Neural cell (in vitro differentiated cells): Measurements from ENCODE around the gene MBTPS2. TPM values are rescaled to one million over a fixed set of nuclear protein-coding genes. Genes with fewer than 3 reads are reported as not detected.

ENCODE experiments used
- H2AFZ ChIP-seq: fragments of 200-600, 300-800 bp; sonication (generic), shearing (Covaris generic); 2 replicates; pipeline ENCODE4 v1.6.0; 2014; ENCODE audit warnings: low read depth, mild to moderate bottlenecking, antibody characterized with exemption, low read length, moderate library complexity
- H3F3A ChIP-seq: fragments of 200-600 bp; shearing (Covaris generic); 2 replicates; pipeline ENCODE4 v1.6.1; 2016; ENCODE audit warnings: mild to moderate bottlenecking, moderate library complexity, mixed read lengths, antibody characterized with exemption, low read length; ENCODE audit not compliant: insufficient read depth, poor library complexity, severe bottlenecking
- H3K27ac ChIP-seq: fragments of 200-600, 300-800 bp; sonication (generic), shearing (Covaris generic); 2 replicates; pipeline ENCODE4 v1.5.1; 2014; ENCODE audit warnings: mild to moderate bottlenecking, low read length, moderate library complexity
- H3K27me3 ChIP-seq: fragments of 300-800, 200-600 bp; sonication (generic), shearing (Covaris generic); 2 replicates; pipeline ENCODE4 v1.6.0; 2014; ENCODE audit warnings: mild to moderate bottlenecking, low read depth, low read length, moderate library complexity; ENCODE audit not compliant: insufficient read depth
- H3K36me3 ChIP-seq: fragments of 300-800, 200-600 bp; sonication (generic), shearing (Covaris generic); 2 replicates; pipeline ENCODE4 v1.5.1; 2014; ENCODE audit warnings: mild to moderate bottlenecking, antibody characterized with exemption, low read length, moderate library complexity; ENCODE audit not compliant: insufficient read depth
- H3K4me2 ChIP-seq: fragments of 300-800, 200-600 bp; sonication (generic), shearing (Covaris generic); 2 replicates; pipeline ENCODE4 v1.6.0; 2014; ENCODE audit warnings: mild to moderate bottlenecking, low read length
- H3K4me3 ChIP-seq: fragments of 300-800, 200-600 bp; sonication (generic), shearing (Covaris generic); 2 replicates; pipeline ENCODE4 v1.5.1; 2014; ENCODE audit warnings: mild to moderate bottlenecking, low read length, moderate library complexity
- H3K79me2 ChIP-seq: fragments of 200-600 bp; shearing (Covaris generic); replicated peaks from 2 replicates; pipeline ENCODE4 v1.6.0; 2014; ENCODE audit warnings: mild to moderate bottlenecking, low read length, moderate library complexity; ENCODE audit not compliant: insufficient read depth
- H3K9ac ChIP-seq: fragments of 300-800, 200-600 bp; sonication (generic), shearing (Covaris generic); 2 replicates; pipeline ENCODE4 v1.6.1; 2016; ENCODE audit warnings: mild to moderate bottlenecking, low read length, mixed read lengths
- H3K9me2 ChIP-seq: fragments of 200-600 bp; shearing (Covaris generic); 2 replicates; pipeline ENCODE4 v1.6.1; 2016; ENCODE audit warnings: mild to moderate bottlenecking, low read length, mixed read lengths; ENCODE audit not compliant: insufficient read depth
- H3K9me3 ChIP-seq: fragments of 200-600, 300-800 bp; sonication (generic), shearing (Covaris generic); 2 replicates; pipeline ENCODE4 v1.6.1; 2016; ENCODE audit warnings: mild to moderate bottlenecking, mixed run types, low read length, moderate library complexity, mixed read lengths
- H4K20me1 ChIP-seq: fragments of 200-600 bp; shearing (Covaris generic); 2 replicates; pipeline ENCODE4 v1.6.1; 2016; ENCODE audit warnings: mild to moderate bottlenecking, mixed run types; ENCODE audit not compliant: insufficient read depth
- CTCF ChIP-seq: fragments of 450-650 bp; IDR thresholded peaks from 2 replicates; pipeline ENCODE4 v1.5.1; 2014; ENCODE audit warnings: antibody characterized with exemption, mild to moderate bottlenecking, moderate library complexity; ENCODE audit not compliant: poor library complexity, severe bottlenecking
- EP300 ChIP-seq: fragments of 450-650 bp; conservative IDR thresholded peaks from 2 replicates; pipeline ENCODE4 v1.6.1; 2014; ENCODE audit warnings: antibody characterized with exemption, mild to moderate bottlenecking, moderate library complexity; ENCODE audit not compliant: poor library complexity, severe bottlenecking
- EZH2 ChIP-seq: fragments of 200-600, 300-800 bp; shearing (Covaris generic), sonication (generic); IDR thresholded peaks from 2 replicates; pipeline ENCODE4 v1.6.1; 2014; ENCODE audit warnings: antibody characterized with exemption, low read length, borderline replicate concordance, mild to moderate bottlenecking; ENCODE audit not compliant: insufficient read depth, poor library complexity, severe bottlenecking
- MXI1 ChIP-seq: fragments of 450-650 bp; conservative IDR thresholded peaks from 2 replicates; pipeline ENCODE4 v1.6.1; 2014; ENCODE audit warnings: antibody characterized with exemption, mild to moderate bottlenecking; ENCODE audit not compliant: poor library complexity, severe bottlenecking
- POLR2AphosphoS5 ChIP-seq: IDR thresholded peaks from 2 replicates; pipeline ENCODE4 v1.6.1; 2012
- RAD21 ChIP-seq: fragments of 450-650 bp; conservative IDR thresholded peaks from 2 replicates; pipeline ENCODE4 v1.6.1; 2014; ENCODE audit warnings: antibody characterized with exemption, mild to moderate bottlenecking, moderate library complexity
- REST ChIP-seq: IDR thresholded peaks from 2 replicates; pipeline ENCODE4 v1.6.1; 2012; ENCODE audit warnings: borderline replicate concordance
- SMC3 ChIP-seq: fragments of 450-650 bp; conservative IDR thresholded peaks from 2 replicates; pipeline ENCODE4 v1.6.1; 2014; ENCODE audit warnings: antibody characterized with exemption, mild to moderate bottlenecking, moderate library complexity; ENCODE audit not compliant: poor library complexity
- TAF1 ChIP-seq: IDR thresholded peaks from 2 replicates; pipeline ENCODE4 v1.6.1; 2012; ENCODE audit warnings: low read depth
- polyA plus RNA-seq: library from polyadenylated mRNA; depleted of rRNA; stranded (reverse); fragments of >200 nt; gene quantifications from 2 replicates; pipeline ENCODE4 v1.2.3, GENCODE V29; 2014

The MBTPS2 gene
- polyA plus RNA-seq, 1 donor from 2014 or later, result 11.1 TPM

- H4K20me1 ChIP-seq, result no peaks in the 10 kb centered on the region
- H3K27me3 ChIP-seq, result no peaks in the 10 kb centered on the region
- H3F3A ChIP-seq, result no peaks in the 10 kb centered on the region
- no peaks in the 10 kb centered on the region for H3K36me3 ChIP-seq
- no peaks in the 10 kb centered on the region for H3K9me3 ChIP-seq
- H3K9me2 ChIP-seq, result no peaks in the 10 kb centered on the region
- H3K27ac ChIP-seq, result no peak overlapping the region
- H3K4me2 ChIP-seq, result no peak overlapping the region
- no peak overlapping the region for H3K9ac ChIP-seq
- no peak overlapping the region for H3K4me3 ChIP-seq
- no peak overlapping the region for H2AFZ ChIP-seq
- no peaks in the 10 kb centered on the region for H3K79me2 ChIP-seq
- TF ChIP-seq EP300 (no peak), MXI1 (no peak), POLR2AphosphoS5 (no peak), RAD21 (no peak), EZH2 (no peak), SMC3 (no peak), TAF1 (no peak), REST (no peak), CTCF (no peak)
These were observed 46.2 kb downstream of the MBTPS2 start for GRCh38 chrX:21885568-21885967.

GRCh38 chrX:21905313-21905712 is 65.9 kb downstream of the MBTPS2 start:
- no peaks in the 10 kb centered on the region for H3K36me3 ChIP-seq
- H3K4me3 ChIP-seq, result no peak overlapping the region

More at GRCh38 chrX:21905313-21905712, 65.9 kb downstream of the MBTPS2 start:
- no peaks in the 10 kb centered on the region for H4K20me1 ChIP-seq
- TF ChIP-seq SMC3 (no peak), EP300 (no peak), CTCF (no peak), TAF1 (no peak), REST (no peak), MXI1 (no peak), RAD21 (no peak), POLR2AphosphoS5 (no peak), EZH2 (no peak)
- H3K9me2 ChIP-seq, result no peaks in the 10 kb centered on the region
- no peaks in the 10 kb centered on the region for H3K9me3 ChIP-seq
- H2AFZ ChIP-seq, result no peak overlapping the region
- no peak overlapping the region for H3K4me2 ChIP-seq
- no peaks in the 10 kb centered on the region for H3K79me2 ChIP-seq
- H3K9ac ChIP-seq, result no peak overlapping the region
- H3K27ac ChIP-seq, result no peak overlapping the region
- no peaks in the 10 kb centered on the region for H3K27me3 ChIP-seq
- H3F3A ChIP-seq, result no peaks in the 10 kb centered on the region
